NCI-H446 (cell line): ENCODE data around the gene SRCAP.
"Not testable (repeated sequence)": the region's sequence is repeated elsewhere in the genome, so short reads cannot be mapped to it uniquely, and the experiment has no call there.

ENCODE experiments used
- DNase-seq, 2 experiments: peaks; one replicate each; lab custom pipeline; 2025; lab: John Stamatoyannopoulos, UW

Gene SRCAP

DNA sequence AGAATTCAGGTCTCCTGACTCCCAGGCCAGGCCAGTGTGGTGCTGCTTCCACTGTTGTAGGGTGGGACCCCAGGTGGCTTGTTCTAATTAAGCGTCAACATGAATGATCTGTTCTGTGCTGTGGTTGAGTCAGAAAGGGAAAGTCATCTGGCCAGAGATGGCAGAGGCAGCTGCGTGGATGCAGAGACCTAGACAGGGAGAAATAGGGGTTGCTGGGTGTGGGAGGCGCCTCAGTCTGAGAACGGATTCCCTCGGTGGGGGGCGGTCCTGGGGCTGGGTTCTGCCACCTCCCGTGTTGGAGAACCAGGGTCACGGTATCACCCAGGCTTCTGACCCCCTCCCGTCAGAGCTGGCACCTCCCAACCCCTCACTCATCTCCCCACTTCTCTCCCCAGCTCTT is 35.2 kb upstream of the SRCAP start:
- no peak for DNase-seq

DNA sequence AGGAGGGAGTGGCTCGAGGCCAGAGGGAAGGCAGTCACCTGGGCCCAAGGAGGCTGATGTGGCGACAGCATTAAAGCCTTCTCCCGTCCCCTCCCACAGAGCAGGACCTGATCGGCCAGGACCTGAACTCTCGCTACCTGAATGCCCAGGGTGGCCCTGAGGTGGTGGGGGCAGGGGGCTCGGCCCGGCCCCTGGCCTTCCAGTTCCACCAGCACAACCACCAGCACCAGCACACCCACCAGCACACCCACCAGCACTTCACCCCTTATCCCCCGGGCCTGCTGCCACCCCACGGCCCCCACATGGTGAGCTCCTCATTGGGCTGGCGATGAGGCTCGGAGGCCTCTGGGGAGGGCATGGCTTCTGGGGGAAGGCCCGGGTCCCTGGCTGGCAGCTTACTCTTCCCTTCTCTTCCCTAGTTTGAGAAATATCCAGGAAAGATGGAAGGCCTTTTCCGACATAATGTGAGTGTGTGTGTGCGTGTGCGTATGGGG is 34.3 kb upstream of the SRCAP start:
- no peak for DNase-seq

DNA sequence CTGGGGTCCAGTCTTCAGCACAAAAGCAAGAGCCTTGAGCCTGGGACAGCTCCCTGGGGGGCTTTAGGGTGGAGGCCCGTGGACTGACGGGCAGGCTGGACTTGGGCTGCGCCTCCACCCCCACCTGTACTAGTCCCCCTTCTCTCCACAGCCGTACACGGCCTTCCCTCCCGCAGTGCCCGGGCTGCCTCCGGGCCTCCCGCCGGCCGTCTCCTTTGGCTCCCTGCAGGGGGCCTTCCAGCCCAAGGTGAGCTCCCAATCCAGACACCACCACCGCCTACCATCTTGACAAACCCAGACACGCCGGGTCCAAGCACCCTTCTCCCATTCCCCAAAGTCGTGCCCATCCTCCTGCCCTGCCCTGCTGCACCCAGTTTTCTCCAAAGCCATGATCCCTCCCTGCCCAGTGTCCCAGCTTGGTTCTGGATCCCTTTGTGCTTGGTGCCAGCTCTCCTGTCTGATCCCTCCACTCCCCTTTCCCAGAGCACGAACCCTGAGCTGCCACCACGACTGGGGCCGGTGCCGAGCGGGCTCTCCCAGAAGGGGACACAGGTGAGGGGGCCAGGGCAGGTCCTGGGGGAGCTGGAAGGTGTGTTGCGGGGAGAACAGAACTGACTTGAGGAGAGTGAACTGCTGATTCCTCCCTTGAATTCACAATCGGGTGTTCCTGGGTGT is 33.7 kb upstream of the SRCAP start:
- no peak for DNase-seq

DNA sequence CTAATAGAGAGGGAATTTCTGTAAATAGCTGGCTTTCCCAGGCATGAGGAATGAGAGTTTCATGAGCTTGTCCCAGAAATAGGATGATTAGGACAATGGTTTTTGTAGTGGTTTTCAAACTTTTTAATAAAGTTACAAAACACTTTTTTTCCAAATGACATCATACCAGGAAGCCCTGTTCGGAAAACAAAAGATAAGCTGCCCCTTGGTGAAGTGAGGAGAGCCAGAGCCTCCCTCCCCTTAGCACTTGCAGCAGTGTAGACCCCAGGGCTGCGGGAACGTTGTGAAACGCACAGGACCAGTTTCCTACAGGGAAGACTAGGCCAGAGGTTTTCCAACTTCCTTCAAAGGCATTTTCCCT is 33.2 kb upstream of the SRCAP start:
- DNase-seq, result no peak

DNA sequence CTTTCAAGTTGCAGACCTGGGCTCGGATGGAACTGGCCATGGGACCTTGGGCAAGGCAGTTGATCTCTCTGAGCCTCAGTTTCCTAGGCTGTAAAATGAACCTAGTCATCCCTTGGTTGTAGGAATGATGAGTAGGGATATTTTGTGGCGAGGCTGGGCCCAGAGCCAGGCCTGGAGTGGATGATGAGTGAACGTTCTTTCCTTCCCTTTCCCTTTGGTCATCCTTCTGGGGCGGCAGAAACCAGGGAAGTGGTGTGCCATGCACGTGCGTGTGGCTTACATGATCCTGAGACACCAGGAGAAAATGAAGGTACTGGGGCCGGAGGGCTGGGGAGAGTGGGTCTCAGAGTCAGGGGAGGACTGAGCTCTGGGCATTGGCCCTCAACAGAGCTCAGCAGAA is 32.3 kb upstream of the SRCAP start:
- no peak for DNase-seq

DNA sequence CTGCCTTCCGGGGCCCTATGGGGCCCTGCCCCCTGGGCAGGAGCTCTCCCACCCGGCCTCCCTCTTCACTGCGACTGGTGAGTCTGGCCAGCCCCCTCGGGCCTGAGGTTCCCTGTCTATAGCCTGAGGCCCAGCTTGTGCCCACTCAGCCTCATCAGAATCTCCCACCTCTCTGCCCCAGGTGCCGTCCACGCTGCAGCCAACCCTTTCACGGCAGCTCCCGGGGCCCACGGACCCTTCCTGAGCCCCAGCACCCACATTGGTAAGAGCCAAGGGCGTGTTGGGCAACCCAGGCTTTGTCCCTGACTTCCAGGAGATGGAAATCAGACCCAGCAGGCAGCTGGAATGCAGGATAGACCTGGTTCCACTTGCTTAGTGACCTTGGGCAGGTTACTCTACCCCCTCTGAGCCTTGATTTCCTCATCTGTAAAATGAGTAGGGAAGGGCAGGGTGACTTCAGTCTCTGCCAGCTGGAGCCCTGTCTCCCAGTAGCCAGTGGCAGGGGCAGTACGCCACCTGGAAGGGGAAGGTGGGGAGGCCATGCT is 31.5 kb upstream of the SRCAP start:
- DNase-seq, result no peak

DNA sequence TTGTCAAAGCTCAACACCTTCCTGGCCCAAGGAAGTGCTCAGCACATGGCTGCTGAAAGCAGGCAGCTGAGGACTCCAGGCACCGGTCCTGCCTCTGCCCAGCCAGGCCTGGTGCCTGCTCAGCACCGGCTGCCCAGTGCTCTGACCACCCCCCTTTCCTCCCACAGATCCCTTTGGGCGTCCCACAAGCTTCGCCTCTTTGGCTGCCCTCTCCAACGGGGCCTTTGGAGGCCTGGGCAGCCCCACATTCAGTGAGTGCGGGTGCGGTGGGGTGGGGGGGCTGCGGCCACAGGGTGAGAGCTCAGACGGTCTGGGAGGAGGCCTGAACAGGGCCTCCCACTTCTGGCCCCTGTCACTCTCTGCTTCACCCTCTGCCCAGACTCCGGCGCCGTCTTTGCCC is 30.6 kb upstream of the SRCAP start:
- DNase-seq, result no peak

DNA sequence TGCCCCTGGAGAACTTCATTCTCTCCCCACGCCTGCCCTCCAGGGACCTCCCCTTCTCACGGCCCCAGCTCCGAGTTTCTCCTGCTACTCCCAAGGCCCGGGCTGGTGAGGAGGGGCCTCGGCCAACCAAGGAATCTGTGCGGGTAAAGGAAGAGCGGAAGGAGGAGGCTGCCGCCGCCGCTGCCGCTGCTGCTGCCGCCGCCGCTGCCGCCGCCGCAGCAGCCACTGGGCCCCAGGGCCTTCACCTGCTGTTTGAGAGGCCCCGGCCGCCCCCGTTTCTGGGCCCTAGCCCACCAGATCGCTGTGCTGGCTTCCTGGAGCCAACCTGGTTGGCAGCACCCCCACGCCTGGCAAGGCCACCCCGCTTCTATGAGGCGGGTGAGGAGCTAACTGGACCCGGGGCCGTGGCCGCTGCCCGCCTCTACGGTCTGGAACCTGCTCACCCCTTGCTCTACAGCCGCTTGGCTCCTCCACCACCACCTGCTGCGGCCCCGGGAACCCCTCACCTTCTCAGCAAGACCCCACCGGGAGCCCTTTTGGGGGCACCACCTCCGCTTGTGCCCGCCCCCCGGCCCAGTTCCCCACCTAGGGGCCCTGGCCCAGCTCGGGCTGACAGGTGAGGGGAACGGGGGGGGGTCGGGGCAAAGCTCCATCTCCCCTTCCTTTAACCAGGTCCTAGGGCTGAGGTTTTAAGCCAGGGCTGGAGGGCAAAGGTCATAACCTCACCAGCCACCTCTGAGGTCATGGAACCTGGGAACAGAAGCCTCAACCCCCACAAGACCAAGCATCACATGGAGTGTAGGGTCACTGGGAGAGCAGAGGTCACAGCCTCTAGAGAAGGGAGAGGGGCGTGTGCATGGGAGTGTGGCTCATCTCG is 29.7 kb upstream of the SRCAP start:
- no peak for DNase-seq

DNA sequence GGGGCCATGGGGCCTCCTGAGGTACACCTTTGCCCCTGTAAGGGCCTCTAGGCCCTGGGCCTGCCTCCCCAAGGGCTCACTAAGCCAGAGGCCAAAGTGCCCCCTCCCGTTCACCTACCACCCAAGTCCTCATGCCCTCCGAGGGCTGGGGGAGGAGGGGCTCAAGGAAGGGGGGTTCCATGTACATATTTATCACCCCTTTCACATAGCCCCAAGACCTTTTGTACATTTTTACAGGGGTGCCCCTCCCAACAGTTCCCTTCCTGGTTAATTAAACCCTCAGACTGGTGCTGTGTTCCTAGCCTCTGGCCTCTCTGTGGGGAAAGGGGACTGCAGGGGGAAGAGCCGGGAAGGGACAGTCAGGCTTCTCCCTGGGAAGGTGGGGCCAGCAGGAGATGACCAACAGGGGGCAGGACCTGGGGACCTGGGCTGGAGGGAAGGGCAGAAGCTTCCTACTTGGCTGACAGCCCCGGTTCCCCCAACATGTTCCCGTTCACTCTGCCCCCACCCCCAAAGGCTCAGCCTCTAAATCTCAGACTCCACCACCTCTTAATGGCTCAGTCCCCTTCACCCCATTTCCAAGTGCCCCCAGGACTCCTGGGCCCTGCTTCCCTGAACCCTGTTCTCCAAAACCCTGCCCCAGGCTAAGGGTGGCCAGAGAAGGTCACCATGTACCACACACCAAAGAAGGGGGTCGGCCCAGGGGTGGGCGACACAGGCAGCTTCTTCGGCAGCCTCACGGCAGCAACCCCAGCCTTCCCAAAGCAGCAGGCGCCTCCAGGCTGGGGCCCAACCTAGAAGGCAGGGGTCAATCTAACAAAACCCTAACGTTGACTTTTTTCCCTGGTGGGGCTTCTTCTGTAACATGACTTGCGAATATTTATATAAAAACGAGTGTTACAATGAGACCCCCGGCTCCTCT is 28.8 kb upstream of the SRCAP start:
- no peak for DNase-seq

DNA sequence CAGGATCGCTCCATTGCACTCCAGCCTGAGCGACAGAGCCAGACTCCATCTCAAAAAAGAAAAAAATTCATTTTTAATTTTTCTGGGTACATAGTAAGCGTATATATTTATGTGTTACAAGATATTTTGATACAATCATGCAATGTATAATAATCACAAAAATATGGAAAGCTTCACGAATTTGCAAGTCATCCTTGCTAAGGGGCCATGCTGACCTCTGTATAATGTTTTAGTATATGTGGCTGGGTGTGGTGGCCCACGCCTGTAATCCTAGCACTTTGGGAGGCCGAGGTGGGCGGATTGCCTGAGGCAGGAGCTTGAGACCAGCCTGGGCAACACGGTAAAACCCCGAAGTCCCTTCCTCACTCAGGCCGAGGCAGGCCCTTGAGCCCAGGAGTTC is 23.8 kb upstream of the SRCAP start:
- DNase-seq, result no peak

DNA sequence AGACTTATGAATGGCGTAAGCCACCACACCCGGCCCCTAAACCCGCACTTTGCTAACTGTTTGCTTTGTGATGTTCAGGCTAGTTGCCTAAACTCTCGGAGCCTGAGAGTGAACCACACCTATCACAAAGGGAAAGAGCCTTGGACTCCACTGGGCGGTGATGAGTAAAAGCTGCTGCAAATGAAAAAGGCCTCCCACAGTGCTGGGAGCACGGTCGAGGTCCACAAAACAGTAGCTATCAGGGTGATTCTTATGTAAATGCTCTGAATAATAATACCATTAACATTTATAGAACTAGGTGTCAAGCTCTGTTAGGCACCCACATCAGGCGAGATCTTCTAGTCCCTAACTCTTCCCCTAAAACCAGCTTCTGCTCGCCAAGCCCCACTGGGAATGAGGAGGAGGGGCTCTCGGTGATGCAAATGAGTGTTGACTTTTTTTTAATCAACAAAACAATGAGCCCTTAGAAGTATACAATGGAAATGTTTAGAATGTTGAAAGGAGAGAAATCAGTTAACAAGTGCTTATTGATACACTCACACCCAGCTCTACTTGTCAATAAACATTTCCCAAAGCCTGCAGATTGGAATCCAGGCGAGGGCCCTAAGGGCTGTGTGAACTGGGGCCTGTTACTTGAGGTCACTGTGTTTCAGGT is 20.9 kb upstream of the SRCAP start:
- no peak for DNase-seq

DNA sequence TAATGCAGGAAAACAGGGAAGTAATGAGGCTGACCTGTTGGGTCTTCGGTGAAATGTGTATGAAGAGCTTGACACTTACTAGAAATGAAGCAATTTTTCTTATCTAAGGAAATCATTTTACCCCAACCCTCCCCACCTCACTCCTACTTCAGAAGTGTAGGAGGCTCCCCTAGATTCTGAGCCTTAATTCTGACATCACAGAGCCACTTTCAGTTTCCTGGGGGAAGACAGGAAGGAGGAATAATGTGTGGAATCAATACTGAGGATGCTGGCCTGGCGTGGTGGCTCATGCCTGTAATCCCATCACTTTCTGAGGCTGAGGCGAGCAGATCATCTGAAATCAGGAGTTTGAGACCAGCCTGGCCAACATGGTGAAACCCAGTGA is 20.4 kb upstream of the SRCAP start:
- DNase-seq, result no peak

DNA sequence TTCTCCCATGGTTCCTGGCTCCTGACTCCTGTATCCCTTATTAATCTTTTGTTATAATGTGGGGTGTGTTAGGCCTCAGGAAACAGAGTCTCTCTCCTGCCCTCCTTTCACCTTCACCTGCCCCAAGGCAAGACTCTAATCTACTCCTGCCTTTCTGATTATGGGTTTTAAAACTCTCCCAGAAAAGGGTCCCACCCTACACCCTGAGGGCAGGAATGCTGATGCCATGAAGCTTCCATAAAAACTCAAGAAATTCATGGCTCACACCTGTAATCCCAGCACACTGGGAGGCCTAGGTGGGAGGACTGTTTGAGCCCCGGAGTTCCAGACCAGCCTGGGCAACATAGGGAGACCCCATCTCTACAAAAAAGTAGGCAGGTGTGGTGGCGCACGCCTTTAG is 18.6 kb upstream of the SRCAP start:
- no peak for DNase-seq

DNA sequence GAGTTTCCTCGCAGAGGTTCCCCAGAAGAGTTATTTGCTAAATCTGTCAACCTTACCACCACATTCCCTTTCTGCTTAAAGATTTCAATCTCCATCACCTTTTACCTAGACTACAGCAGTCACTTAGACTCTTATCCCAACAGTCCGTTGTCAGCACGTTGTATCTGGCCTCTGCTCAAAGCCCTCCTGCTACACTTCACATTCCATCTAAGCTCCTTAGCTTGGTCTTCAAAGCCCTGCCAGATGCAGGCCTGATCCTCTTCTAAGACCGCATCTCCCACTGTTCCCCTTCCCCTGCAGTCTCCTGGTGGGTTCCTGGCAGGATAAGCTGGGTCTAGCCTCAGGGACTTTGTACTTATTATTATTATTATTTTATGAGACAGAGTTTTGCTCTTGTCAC is 10.3 kb upstream of the SRCAP start:
- DNase-seq, result no peak

DNA sequence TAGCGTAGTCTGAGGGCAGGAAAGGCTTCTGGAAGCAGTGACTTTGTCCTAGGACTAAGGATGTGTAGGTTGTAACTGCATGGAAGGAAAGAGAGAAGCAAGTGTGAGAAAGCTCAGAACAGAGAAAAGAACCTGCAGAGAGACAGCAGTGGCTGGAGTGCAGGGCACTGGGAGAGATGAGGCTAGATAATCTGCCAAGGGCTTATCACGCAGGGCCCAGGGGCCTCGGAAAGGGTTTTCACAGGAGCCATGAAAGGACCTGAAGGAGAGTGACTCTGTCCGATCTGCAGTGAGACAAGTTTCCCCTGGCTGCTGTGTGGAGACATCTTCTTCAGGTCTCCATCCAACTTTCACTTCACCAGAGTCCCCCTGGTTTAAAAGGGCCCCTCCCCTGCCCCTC is 7.1 kb upstream of the SRCAP start:
- DNase-seq, result no peak

DNA sequence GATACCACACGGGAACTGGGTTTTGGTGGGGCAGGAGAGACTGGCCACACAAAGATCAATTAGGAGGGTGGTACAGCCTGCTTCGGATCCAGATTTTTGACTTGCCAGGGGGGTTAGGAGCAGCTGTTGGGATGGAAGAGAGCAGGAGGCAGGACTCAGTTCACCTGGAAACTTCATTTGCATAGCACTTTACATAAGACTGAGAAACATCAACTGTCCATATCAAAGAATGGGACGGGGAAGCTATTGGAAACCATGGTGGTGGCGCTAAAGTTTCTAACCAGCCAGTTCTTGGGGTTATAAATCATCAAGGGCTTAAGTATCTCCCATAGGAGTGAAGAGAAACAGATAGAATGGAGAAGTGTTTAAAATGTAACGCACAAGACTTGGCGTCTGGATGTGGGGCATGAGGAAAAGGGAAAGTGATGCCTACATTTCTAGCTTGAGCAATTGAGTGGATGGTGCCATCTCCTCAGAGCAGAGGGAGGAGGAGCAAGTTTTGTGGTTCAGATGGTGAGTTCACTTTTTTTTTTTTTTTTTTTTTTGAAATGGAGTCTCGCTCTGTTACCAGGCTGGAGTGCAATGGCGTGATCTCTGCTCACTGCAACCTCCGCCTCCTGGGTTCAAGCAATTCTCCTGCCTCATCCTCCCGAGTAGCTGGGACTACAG is 6.4 kb upstream of the SRCAP start:
- DNase-seq, result no peak

DNA sequence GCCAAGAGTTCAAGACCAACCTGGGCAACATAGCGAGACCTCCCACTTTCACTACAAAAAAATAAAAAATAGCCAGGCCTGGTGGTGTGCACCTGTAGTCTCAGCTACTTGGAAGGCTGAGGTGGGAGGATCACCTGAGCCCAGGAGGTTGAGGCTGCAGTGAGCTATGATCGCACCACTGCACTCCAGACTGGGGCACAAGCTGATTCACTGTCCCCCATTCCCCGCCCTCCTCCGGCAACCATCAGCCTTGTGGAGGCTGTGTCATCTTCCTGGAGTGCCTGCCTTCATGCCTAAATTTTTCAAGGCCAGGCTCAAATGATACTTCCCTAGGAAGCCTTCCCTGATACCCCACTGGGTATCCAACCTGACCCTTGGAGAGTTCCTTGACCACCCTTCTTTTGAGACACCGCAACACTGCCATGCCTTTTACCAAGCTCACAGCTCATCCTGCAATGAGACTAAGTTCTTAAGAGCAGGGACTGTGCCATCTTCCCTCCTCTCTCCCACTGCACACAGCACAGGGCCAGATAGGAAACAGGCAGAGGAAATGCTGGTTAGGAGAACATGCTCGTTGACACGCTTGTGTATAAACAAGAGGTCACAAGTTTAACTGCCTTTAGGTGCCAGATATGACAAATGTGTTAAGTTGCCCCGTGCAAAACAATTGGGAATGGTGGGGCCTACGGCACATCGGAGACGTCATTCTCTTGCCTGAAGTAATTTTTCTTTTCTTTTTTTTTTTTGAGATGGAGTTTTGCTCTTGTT is 3.9 kb upstream of the SRCAP start:
- no peak for DNase-seq

DNA sequence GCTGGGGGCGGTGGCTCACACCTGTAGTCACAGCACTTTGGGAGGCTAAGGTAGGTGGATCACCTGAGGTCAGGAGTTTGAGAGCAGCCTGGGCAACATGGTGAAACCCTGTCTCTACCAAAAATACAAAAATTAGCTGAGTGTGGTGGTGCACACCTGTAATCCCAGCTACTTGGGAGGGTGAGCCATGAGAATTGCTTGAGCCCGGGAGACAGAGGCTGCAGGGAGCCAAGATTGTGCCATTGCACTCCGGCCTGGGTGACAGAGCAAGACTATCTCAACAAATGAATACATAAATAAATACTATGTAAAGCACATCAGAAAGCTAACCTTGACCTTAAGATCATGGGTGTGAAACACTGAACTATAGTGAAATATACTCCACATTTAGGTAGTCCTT is 2.3 kb upstream of the SRCAP start:
- DNase-seq, result not testable (repeated sequence)

DNA sequence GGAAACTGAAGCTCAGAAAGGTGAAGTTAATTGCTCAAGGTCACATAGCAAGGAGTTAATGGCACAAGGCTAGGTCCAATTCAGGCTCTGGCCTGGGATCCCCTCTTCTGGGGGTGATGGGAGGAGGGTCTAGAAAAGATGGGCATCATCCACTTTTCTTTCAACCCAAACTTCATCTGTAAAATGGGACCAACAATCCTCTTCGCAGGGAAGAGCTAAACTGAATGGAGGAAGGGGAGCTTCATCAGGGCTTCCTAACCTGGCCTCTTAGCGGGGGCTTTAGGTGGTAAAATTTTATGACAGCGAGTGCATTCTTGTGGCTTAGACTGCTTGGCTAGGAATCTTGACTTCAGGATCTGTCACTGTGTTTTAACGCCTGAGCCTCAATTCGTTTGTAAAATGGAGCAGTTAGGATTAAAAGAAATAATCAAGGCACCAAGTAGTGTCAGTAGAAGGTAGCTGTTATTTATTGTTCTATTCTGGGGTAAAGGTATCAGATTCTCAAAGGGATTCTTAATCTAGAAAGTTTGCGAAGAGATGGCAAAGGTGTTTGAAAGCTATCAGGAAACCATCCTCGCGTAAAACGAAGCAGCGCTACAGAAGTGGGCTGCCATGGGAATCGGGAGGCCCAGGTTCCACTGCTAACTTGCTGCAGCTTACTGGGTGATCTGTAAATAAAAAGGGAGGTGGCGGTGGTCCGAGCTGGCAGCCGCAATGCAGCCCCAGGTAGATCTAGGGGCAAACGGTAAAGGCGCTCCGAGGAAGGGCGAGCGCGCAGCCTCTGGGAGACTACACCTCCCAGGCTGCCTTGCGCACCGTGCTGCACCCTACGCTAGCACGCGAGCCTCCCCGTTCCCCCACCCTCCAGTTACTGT is 1.5 kb upstream of the SRCAP start:
- DNase-seq, result peak in 1 of 2 experiments; percentile 38
